AG10803 (cell line): ENCODE data around the gene CADM1.

Source experiments
- DNase-seq: peaks from one replicate; pipeline ENCODE4 v3.0.0; 2010; ENCODE audit warnings: low read depth
- H3K4me3 ChIP-seq: 2 replicates; pipeline ENCODE4 v1.5.1; 2011; ENCODE audit warnings: mild to moderate bottlenecking, low read length, control low read depth
- CTCF ChIP-seq: conservative IDR thresholded peaks from 2 replicates; pipeline ENCODE4 v1.5.1; 2011; ENCODE audit warnings: mild to moderate bottlenecking, low read length, control low read depth, inconsistent platforms

Gene CADM1

GRCh38 chr11:115391598-115391997, 112.6 kb downstream of the CADM1 start:
- no peak for TF ChIP-seq CTCF
- no peak for DNase-seq
- no peak overlapping the region for H3K4me3 ChIP-seq

GRCh38 chr11:115391160-115391559, 113.1 kb downstream of the CADM1 start:
- DNase-seq: no peak
- H3K4me3 ChIP-seq: no peak overlapping the region
- TF ChIP-seq CTCF: no peak

GRCh38 chr11:115390441-115390840, 113.8 kb downstream of the CADM1 start:
- TF ChIP-seq CTCF: no peak
- no peak overlapping the region for H3K4me3 ChIP-seq
- no peak for DNase-seq

- H3K4me3 ChIP-seq: no peak overlapping the region
- TF ChIP-seq CTCF: no peak
- DNase-seq: no peak
Observed at GRCh38 chr11:115389790-115390189, 114.4 kb downstream of the CADM1 start.

GRCh38 chr11:115385226-115385625, 119.0 kb downstream of the CADM1 start:
- no peak for DNase-seq
- no peak overlapping the region for H3K4me3 ChIP-seq
- TF ChIP-seq CTCF: no peak

GRCh38 chr11:115384236-115384635, 120.0 kb downstream of the CADM1 start:
- no peak overlapping the region for H3K4me3 ChIP-seq
- TF ChIP-seq CTCF: no peak
- DNase-seq: no peak

GRCh38 chr11:115383431-115383830, 120.8 kb downstream of the CADM1 start:
- TF ChIP-seq CTCF: no peak
- no peak overlapping the region for H3K4me3 ChIP-seq
- DNase-seq: no peak
